Measurements from ENCODE around the gene CRY2. TPM values are rescaled to one million over a fixed set of nuclear protein-coding genes. Genes with fewer than 3 reads are reported as not detected.

Gene CRY2
- total and polyA plus RNA-seq, 2 experiments from 2014 or later = 9.5 to 15.4 TPM

DNA sequence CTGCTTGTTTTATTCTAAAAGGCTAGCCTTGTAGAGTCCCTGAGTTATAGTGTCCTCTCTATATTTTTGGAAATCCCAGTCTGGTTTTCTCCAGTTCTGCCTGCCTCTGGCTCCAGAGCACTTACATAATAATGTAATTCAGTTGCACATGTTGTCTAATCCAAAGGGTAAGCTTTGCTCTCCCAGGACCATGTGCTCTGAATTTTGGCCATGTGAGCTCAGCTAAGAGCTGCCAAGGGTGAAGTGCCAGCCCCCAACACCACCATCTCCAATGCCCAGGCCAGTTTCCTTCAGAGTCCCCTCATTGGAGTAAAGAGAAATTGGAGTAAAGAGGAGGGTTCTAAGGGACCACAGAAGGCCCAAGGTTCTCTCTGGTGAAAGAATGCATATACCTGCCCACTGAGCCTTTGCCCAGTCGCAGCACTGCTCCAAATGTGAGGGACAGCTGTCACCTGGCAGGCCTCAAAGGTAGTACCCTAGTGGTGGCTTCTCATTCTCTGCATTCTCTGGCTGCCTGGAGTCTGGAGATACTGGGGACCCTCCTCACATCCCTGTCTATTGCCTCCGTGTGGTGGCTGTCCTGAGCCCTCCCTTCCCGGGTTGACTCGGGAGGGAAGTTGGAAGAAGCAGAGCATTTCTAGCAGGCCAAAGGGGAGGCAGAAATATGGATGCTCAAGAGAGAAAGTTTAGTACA is 4.9 kb downstream of the CRY2 start (continued):
- TF ChIP-seq, protein P1, sequence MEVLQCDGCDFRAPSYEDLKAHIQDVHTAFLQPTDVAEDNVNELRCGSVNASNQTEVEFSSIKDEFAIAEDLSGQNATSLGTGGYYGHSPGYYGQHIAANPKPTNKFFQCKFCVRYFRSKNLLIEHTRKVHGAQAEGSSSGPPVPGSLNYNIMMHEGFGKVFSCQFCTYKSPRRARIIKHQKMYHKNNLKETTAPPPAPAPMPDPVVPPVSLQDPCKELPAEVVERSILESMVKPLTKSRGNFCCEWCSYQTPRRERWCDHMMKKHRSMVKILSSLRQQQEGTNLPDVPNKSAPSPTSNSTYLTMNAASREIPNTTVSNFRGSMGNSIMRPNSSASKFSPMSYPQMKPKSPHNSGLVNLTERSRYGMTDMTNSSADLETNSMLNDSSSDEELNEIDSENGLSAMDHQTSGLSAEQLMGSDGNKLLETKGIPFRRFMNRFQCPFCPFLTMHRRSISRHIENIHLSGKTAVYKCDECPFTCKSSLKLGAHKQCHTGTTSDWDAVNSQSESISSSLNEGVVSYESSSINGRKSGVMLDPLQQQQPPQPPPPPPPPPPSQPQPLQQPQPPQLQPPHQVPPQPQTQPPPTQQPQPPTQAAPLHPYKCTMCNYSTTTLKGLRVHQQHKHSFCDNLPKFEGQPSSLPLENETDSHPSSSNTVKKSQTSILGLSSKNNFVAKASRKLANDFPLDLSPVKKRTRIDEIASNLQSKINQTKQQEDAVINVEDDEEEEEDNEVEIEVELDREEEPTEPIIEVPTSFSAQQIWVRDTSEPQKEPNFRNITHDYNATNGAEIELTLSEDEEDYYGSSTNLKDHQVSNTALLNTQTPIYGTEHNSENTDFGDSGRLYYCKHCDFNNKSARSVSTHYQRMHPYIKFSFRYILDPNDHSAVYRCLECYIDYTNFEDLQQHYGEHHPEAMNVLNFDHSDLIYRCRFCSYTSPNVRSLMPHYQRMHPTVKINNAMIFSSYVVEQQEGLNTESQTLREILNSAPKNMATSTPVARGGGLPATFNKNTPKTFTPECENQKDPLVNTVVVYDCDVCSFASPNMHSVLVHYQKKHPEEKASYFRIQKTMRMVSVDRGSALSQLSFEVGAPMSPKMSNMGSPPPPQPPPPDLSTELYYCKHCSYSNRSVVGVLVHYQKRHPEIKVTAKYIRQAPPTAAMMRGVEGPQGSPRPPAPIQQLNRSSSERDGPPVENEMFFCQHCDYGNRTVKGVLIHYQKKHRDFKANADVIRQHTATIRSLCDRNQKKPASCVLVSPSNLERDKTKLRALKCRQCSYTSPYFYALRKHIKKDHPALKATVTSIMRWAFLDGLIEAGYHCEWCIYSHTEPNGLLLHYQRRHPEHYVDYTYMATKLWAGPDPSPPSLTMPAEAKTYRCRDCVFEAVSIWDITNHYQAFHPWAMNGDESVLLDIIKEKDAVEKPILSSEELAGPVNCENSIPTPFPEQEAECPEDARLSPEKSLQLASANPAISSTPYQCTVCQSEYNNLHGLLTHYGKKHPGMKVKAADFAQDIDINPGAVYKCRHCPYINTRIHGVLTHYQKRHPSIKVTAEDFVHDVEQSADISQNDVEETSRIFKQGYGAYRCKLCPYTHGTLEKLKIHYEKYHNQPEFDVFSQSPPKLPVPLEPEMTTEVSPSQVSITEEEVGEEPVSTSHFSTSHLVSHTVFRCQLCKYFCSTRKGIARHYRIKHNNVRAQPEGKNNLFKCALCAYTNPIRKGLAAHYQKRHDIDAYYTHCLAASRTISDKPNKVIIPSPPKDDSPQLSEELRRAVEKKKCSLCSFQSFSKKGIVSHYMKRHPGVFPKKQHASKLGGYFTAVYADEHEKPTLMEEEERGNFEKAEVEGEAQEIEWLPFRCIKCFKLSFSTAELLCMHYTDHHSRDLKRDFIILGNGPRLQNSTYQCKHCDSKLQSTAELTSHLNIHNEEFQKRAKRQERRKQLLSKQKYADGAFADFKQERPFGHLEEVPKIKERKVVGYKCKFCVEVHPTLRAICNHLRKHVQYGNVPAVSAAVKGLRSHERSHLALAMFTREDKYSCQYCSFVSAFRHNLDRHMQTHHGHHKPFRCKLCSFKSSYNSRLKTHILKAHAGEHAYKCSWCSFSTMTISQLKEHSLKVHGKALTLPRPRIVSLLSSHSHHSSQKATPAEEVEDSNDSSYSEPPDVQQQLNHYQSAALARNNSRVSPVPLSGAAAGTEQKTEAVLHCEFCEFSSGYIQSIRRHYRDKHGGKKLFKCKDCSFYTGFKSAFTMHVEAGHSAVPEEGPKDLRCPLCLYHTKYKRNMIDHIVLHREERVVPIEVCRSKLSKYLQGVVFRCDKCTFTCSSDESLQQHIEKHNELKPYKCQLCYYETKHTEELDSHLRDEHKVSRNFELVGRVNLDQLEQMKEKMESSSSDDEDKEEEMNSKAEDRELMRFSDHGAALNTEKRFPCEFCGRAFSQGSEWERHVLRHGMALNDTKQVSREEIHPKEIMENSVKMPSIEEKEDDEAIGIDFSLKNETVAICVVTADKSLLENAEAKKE (CRISPR knock-in tag; IDR thresholded peaks at IDR 0.05) = no peak
- TF ChIP-seq STAT1 (IDR thresholded peaks at IDR 0.05; ENCODE audit: unreplicated experiment) = no peak
- no peak for TF ChIP-seq JUNB (IDR thresholded peaks at IDR 0.05; ENCODE audit: unreplicated experiment)
- TF ChIP-seq, protein P2, sequence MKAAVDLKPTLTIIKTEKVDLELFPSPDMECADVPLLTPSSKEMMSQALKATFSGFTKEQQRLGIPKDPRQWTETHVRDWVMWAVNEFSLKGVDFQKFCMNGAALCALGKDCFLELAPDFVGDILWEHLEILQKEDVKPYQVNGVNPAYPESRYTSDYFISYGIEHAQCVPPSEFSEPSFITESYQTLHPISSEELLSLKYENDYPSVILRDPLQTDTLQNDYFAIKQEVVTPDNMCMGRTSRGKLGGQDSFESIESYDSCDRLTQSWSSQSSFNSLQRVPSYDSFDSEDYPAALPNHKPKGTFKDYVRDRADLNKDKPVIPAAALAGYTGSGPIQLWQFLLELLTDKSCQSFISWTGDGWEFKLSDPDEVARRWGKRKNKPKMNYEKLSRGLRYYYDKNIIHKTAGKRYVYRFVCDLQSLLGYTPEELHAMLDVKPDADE (IDR thresholded peaks at IDR 0.05) = no peak

DNA sequence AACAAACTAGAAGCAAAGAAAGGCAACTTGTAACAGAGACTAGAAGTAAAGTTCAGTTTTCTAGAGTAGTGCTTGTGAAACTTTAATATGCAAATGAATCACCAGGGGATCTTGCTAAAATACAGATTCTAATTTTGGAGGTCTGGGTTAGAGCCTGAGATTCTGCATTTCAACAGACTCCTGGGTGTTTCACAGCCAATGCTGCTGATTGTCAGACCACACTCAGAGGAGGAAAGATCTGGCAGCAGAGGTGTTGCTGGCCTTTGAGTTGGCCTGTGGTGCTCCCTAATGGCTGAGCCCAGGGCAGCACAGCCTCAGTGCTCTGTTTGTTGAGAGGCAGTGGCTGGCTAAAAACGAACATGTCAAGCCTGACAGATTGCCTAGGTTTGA is 5.4 kb downstream of the CRY2 start:
- Mint-ChIP-seq H3K27me3 (ENCODE audit: insufficient read depth, low read depth, poor library complexity) (peaks cover 4% of the 10 kb centered on the region), H3K27ac (no peak overlapping the region), H3K9me3 (no peaks in the 10 kb centered on the region), H3K36me3 (ENCODE audit: low read depth) (no peaks in the 10 kb centered on the region), H3K4me1 (peaks cover 54% of the 10 kb centered on the region), H3K4me3 (no peak overlapping the region)
- H3F3A ChIP-seq (replicated peaks; ENCODE audit: low read depth) = 0 out of 2 replicates have a peak, but pooled peaks cover 4% of the 10 kb centered on the region
- ATAC-seq (peak; percentile 78), DNase-seq (ENCODE audit: low spot score) (peak; percentile 51)
- peaks cover 26% of the 10 kb centered on the region for H3K79me2 ChIP-seq (replicated peaks; ENCODE audit: insufficient read depth)
- H3K27ac ChIP-seq (ENCODE audit: low read depth) = no peak overlapping the region
- no peaks in the 10 kb centered on the region for H3K9me2 ChIP-seq (ENCODE audit: insufficient read depth)
- TF ChIP-seq, protein P3, sequence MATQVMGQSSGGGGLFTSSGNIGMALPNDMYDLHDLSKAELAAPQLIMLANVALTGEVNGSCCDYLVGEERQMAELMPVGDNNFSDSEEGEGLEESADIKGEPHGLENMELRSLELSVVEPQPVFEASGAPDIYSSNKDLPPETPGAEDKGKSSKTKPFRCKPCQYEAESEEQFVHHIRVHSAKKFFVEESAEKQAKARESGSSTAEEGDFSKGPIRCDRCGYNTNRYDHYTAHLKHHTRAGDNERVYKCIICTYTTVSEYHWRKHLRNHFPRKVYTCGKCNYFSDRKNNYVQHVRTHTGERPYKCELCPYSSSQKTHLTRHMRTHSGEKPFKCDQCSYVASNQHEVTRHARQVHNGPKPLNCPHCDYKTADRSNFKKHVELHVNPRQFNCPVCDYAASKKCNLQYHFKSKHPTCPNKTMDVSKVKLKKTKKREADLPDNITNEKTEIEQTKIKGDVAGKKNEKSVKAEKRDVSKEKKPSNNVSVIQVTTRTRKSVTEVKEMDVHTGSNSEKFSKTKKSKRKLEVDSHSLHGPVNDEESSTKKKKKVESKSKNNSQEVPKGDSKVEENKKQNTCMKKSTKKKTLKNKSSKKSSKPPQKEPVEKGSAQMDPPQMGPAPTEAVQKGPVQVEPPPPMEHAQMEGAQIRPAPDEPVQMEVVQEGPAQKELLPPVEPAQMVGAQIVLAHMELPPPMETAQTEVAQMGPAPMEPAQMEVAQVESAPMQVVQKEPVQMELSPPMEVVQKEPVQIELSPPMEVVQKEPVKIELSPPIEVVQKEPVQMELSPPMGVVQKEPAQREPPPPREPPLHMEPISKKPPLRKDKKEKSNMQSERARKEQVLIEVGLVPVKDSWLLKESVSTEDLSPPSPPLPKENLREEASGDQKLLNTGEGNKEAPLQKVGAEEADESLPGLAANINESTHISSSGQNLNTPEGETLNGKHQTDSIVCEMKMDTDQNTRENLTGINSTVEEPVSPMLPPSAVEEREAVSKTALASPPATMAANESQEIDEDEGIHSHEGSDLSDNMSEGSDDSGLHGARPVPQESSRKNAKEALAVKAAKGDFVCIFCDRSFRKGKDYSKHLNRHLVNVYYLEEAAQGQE (IDR thresholded peaks at IDR 0.05; ENCODE audit: unreplicated experiment) = no peak
- TF ChIP-seq, protein P4, sequence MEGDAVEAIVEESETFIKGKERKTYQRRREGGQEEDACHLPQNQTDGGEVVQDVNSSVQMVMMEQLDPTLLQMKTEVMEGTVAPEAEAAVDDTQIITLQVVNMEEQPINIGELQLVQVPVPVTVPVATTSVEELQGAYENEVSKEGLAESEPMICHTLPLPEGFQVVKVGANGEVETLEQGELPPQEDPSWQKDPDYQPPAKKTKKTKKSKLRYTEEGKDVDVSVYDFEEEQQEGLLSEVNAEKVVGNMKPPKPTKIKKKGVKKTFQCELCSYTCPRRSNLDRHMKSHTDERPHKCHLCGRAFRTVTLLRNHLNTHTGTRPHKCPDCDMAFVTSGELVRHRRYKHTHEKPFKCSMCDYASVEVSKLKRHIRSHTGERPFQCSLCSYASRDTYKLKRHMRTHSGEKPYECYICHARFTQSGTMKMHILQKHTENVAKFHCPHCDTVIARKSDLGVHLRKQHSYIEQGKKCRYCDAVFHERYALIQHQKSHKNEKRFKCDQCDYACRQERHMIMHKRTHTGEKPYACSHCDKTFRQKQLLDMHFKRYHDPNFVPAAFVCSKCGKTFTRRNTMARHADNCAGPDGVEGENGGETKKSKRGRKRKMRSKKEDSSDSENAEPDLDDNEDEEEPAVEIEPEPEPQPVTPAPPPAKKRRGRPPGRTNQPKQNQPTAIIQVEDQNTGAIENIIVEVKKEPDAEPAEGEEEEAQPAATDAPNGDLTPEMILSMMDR (conservative IDR thresholded peaks at IDR 0.05; ENCODE audit: low read depth in 2 of 2) = peak; percentile 35 to 72; a peak in 3 of 4 replicates
- H2AFZ ChIP-seq = no peak overlapping the region
- H3K4me1 ChIP-seq (ENCODE audit: insufficient read depth) = peaks cover 51% of the 10 kb centered on the region
- peaks cover 14% of the 10 kb centered on the region; the same call in 1 of the 2 replicates for H3K27me3 ChIP-seq (ENCODE audit: insufficient read depth)
- peak overlapping the region; percentile 7; the same call in 1 of the 2 replicates for H3K4me3 ChIP-seq
- no peaks in the 10 kb centered on the region for H3K36me3 ChIP-seq (ENCODE audit: insufficient read depth)
- peaks cover 40% of the 10 kb centered on the region for H4K20me1 ChIP-seq (replicated peaks; ENCODE audit: insufficient read depth)
- H3K4me2 ChIP-seq = peak overlapping the region; percentile 36

All from GM23338 (cell line).